AG04450 (cell line): ENCODE results near the gene METTL25. TPM values are rescaled to one million over a fixed set of nuclear protein-coding genes. Genes with fewer than 3 reads are reported as not detected.

ENCODE experiments used
- CTCF ChIA-PET: fragments of 300-600, 350-600 bp; formaldehyde crosslinking; extraction: SDS; loops from one replicate; lab custom pipeline; 2022; ENCODE audit warnings: antibody characterized with exemption, inconsistent platforms; lab: Charles Lee
- POLR2A ChIA-PET: fragments of 350-600 bp; formaldehyde crosslinking; extraction: SDS; loops from one replicate; lab custom pipeline; 2021; ENCODE audit warnings: antibody characterized with exemption, inconsistent platforms; lab: Yijun Ruan, JAX
- DNase-seq: peaks from one replicate; pipeline ENCODE4 v3.0.0-alpha.2; 2011; ENCODE audit warnings: low read depth, low spot score
- H3K27ac ChIP-seq: one replicate; pipeline ENCODE4 v1.5.1; 2012; ENCODE audit warnings: low read depth, low read length, control low read depth
- H3K27me3 ChIP-seq: one replicate; pipeline ENCODE4 v1.6.0; 2012; ENCODE audit warnings: low read length; ENCODE audit not compliant: control insufficient read depth, insufficient read depth
- H3K4me3 ChIP-seq: 2 replicates; pipeline ENCODE4 v1.5.1; 2011; ENCODE audit warnings: mild to moderate bottlenecking, low read depth, low read length, control low read depth
- H3K9me3 ChIP-seq: 2 replicates; pipeline ENCODE4 v1.5.1; 2012; ENCODE audit warnings: low read length; ENCODE audit not compliant: control insufficient read depth, insufficient read depth
- polyA plus RNA-seq: library from polyadenylated mRNA; depleted of rRNA; stranded (reverse); fragments of >200 nt; gene quantifications from 2 replicates; pipeline ENCODE4 v1.2.3, GENCODE V29; 2011
- TF ChIP-seq, protein P1 (sequence below): IDR thresholded peaks from 2 replicates; pipeline ENCODE4 v1.5.1; 2011; ENCODE audit warnings: low read depth, low read length, control low read depth, inconsistent platforms

The METTL25 gene
- polyA plus RNA-seq, 1 experiment: 7.9 TPM

DNA sequence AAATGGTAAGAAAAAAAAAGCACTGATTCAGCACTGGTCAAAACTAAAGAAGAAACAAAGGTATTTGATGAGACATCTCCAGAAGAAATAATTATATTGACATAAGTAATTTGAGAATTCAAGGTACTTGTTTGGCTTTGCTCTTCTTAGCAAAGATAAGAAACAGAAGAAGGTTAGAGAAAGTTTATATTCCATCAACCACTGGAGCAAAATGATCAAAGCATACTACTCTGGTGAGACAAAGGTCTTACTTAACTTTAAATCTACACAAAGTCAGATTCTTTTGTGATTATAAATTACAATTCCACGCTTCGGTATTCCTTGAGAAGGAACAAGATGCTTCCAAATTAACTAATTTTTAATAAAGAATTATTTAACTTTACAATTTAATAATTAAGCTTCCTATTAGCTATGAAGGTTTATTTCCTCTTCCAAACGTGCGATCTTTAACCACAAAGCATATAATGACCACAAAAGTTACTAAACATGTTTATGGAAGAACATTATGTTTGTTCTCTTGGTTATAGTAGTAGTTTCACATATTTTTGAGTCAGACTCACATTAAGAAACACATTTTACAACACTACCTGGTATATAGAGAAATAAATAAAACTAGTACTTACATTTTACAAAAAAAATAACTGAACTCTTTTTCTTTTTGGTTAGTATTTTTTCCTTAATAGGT, 53.4 kb downstream of the METTL25 start:
- POLR2A ChIA-PET: no interaction called here
- TF ChIP-seq, protein P1, sequence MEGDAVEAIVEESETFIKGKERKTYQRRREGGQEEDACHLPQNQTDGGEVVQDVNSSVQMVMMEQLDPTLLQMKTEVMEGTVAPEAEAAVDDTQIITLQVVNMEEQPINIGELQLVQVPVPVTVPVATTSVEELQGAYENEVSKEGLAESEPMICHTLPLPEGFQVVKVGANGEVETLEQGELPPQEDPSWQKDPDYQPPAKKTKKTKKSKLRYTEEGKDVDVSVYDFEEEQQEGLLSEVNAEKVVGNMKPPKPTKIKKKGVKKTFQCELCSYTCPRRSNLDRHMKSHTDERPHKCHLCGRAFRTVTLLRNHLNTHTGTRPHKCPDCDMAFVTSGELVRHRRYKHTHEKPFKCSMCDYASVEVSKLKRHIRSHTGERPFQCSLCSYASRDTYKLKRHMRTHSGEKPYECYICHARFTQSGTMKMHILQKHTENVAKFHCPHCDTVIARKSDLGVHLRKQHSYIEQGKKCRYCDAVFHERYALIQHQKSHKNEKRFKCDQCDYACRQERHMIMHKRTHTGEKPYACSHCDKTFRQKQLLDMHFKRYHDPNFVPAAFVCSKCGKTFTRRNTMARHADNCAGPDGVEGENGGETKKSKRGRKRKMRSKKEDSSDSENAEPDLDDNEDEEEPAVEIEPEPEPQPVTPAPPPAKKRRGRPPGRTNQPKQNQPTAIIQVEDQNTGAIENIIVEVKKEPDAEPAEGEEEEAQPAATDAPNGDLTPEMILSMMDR: no peak
- H3K4me3 ChIP-seq: no peak overlapping the region
- no peak for DNase-seq
- H3K27me3 ChIP-seq: no peaks in the 10 kb centered on the region
- H3K9me3 ChIP-seq: no peaks in the 10 kb centered on the region
- CTCF ChIA-PET: interaction anchor here (1.0 kb wide), 1 partner anchor 53 kb away, joined by 3 read pairs; the partner anchor contains the start of genes CCDC59 and METTL25
- no peak overlapping the region for H3K27ac ChIP-seq

DNA sequence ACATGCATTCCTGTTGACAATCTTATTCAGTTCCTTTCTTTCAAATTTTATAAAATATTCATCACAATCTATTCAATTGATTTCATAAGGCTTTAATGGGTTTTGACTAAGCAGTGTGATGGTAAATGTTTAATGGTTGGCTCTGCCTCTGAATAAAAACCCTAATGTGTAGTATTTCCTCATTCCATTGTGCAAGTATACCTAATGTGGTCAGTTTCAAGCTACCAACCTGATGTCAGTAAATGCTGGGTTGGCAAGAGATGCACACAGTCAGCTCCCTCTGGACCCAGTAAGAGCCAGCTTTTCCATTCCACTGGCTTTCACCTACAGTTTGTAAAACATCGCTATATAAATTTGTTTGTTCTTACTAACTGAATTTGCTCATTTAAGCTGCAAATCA, 53.9 kb downstream of the METTL25 start:
- H3K9me3 ChIP-seq: no peaks in the 10 kb centered on the region
- no peak overlapping the region for H3K27ac ChIP-seq
- no peak overlapping the region for H3K4me3 ChIP-seq
- TF ChIP-seq, protein P1: no peak
- no peak for DNase-seq
- H3K27me3 ChIP-seq: no peaks in the 10 kb centered on the region
- POLR2A ChIA-PET: no interaction called here
- CTCF ChIA-PET: no interaction called here

DNA sequence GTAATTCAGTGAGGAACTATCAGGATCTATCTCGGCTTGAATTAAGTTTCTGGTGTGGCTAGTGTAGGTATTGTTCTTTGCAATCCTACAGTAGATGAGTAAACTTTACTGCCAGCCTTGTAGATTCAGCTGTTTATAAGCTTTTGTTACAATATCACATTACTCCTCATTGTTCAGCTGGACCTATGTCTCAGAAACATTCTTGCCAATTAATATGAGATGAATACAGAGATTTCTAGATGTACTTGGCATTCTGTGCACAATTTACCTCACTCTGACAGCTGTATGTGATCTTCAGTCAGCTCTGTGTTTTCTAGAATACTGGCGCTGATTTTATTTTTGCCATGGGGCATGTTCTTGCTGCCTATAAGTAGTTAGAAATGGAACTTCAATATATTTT, 55.7 kb downstream of the METTL25 start:
- Histone ChIP-seq H3K9me3 (no peaks in the 10 kb centered on the region), H3K27me3 (no peaks in the 10 kb centered on the region), H3K27ac (no peak overlapping the region), H3K4me3 (no peak overlapping the region)
- TF ChIP-seq, protein P1: no peak
- POLR2A ChIA-PET: no interaction called here
- DNase-seq: no peak
- CTCF ChIA-PET: interaction anchor here (0.7 to 1.3 kb wide), 2 partner anchors 12 to 56 kb away, joined by 3 to 10 read pairs; partner anchors contain the start of genes CCDC59 and METTL25

DNA sequence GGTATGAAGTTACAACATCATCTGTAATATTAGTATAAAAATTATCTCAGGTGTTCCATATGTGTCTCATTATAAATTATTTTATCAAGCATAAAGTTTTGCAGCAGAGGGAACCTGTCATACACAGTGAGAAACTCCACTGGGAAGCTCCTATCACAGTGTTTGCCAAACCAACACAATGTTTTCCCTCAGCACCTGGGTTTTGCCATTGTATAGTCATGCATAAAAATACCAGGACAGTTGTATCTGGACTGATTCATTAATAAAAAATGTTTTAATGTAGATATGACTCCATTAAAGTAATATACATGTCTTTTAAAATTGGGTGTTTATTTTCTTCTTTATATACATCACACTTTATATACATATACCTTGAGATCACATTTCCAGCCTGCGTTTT, 56.6 kb downstream of the METTL25 start:
- CTCF ChIA-PET: interaction anchor here (1.3 kb wide), 1 partner anchor 11 kb away, joined by 3 read pairs; no protein-coding TSS in a partner anchor
- no peak for DNase-seq
- POLR2A ChIA-PET: no interaction called here
- TF ChIP-seq, protein P1: no peak
- H3K4me3 ChIP-seq: no peak overlapping the region
- no peaks in the 10 kb centered on the region for H3K9me3 ChIP-seq
- no peaks in the 10 kb centered on the region for H3K27me3 ChIP-seq
- H3K27ac ChIP-seq: no peak overlapping the region

DNA sequence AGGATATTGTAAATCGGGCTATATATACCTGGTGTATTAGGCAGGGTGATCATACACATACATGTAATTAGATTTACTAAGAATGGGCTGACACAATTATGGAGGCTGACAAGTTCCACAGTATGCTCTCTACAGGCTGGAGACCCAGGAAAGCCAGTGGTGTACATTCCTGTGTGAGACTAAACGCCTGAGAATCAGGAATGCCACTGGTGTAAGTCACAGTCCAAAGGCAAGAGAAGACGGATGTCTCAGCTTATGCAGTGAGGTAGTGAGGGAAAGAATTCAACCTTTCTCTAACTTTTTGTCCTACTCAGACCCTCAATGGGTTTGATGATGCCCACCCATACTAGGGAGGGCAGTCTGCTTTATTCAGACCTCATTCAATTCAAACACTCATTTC, 57.1 kb downstream of the METTL25 start:
- H3K27ac ChIP-seq: no peak overlapping the region
- CTCF ChIA-PET: no interaction called here

More for the DNA sequence above, 57.1 kb downstream of the METTL25 start:
- no peak for DNase-seq
- H3K27me3 ChIP-seq: no peaks in the 10 kb centered on the region
- no peaks in the 10 kb centered on the region for H3K9me3 ChIP-seq
- H3K4me3 ChIP-seq: no peak overlapping the region
- POLR2A ChIA-PET: no interaction called here
- TF ChIP-seq, protein P1: no peak
